22Rv1 (cell line): ENCODE data around the gene RNU6-9.

Source experiments
- CTCF ChIP-seq: fragments of 450-650 bp; IDR thresholded peaks from 2 replicates; pipeline ENCODE4 v1.5.1; 2017; ENCODE audit warnings: mild to moderate bottlenecking
- ZFX ChIP-seq: fragments of 450-650 bp; IDR thresholded peaks from 2 replicates; pipeline ENCODE4 v1.6.1; 2017; ENCODE audit warnings: antibody characterized with exemption, borderline replicate concordance

DNA sequence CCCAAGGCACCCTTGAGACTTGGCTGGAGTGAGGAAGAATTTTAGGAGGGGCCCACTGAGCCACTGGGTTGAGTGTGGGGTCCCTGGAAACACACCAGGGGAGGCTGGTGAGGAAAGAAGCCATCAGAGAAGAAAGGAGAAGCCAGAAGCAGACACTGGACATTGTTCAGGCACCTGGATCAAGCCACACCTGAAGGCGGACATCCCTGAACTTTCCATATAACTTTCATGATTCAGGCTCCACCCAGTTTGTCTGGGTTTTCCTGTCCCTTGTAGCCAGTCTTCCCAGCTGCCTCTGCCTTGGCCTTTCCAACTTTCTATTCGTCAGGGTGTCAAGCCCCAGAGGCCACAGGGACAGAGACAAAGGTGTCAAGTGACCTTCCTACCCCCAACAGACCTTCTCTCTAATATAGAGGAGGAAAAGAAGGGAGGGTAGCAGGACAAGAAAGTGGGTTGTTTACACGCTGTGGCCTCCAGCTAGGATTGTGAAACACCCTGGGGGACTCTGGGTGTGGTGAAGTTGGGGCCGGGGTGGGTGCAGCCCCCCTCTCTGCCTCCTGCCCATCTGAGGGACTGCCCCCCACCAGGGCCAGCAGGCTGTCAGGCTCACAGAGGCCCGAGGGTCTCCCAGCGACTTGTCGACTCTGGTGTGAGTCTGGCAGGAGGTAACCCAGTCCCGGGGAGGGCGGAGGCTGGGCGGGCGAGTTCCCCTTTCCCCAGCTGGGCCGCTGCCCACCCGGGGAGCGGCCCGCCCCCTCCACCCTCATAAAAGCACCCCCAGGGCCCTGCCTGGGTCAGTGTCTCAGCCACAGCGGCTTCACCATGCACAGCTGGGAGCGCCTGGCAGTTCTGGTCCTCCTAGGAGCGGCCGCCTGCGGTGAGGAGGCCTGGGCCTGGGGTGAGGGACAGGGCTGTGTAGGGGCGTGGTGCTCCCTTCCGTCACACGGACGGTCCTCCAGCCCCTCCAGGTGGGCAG, 34.1 kb upstream of the RNU6-9 start, which contains the start of gene CFD:
- no peak for TF ChIP-seq CTCF
- TF ChIP-seq ZFX: no peak
